Stimulated activated CD4-positive, alpha-beta T cell treated with anti-CD3 and anti-CD28 coated beads, Interleukin-15, amount 100 ng/mL, for 1 hour (primary cell): ENCODE measurements around the gene TRPM2.
"Not testable (repeated sequence)": the region's sequence is repeated elsewhere in the genome, so short reads cannot be mapped to it uniquely, and the experiment has no call there.

Source experiments
- DNase-seq, 2 donors: peaks; one replicate each; pipeline ENCODE4 v3.0.0-alpha.2; 2020; ENCODE audit warnings: low read depth in 1 of 2, low spot score in 1 of 2

The TRPM2 gene

DNA sequence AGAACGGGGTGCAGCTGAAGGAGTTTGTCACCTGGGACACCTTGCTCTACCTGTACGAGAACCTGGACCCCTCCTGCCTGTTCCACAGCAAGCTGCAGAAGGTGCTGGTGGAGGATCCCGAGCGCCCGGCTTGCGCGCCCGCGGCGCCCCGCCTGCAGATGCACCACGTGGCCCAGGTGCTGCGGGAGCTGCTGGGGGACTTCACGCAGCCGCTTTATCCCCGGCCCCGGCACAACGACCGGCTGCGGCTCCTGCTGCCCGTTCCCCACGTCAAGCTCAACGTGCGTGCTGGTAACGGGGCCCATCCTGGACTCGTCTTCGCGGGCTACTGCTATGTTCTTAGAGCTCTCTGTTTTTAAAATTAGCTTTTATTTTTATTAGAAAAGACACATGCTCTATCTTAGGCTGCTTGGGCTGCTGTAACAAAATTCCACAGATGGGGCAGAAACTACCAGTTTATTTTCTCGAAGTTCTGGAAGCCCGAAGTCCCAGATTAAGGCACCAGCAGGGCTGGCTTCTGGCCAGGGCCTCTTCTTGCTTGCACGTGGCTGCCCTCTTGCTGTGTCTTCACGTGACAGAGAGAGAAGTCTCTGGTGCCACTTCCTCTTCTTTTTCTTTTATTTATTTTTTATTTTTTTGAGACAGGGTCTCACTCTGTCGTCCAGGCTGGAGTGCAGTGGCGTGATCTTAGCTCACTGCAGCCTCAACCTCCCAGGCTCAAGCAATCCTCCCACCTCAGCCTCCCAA is 38.1 kb downstream of the TRPM2 start:
- DNase-seq = no peak

DNA sequence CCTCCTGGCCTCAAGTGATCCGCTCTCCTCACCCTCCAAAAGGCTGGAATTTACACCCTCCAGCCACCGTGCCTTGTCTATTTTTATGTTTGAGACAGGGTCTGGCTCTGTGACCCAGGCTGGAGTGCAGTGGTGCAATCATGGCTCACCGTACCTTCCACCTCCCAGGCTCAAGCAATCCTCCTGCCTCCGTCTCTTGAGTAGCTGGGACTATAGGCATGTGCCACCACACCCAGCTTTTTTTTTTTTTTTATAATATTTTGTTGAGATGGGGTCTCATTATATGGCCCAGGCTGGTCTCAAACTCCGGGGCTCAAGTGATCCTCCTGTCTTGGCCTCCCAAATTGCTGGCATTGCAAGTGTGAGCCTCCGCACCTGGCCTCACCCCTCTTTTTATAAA is 38.8 kb downstream of the TRPM2 start:
- DNase-seq = no peak

DNA sequence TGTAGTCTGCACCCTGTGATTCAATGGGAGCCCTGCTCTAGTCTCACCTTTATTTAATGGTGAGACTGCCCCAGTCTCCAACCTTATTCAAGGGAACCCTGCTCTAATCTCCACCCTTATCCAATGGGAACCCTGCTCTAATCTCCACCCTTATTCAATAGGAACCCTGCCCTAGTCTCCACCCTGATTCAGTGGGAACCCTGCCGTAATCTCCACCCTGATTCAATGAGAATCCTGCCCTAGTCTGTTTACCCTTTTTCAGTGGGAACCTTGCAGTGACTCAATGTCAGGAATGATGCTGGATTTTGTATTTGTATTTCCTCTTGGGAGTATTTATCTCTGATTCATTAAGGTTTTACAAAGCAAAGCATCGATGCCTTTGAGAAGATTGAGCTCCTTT is 39.5 kb downstream of the TRPM2 start:
- no peak for DNase-seq

DNA sequence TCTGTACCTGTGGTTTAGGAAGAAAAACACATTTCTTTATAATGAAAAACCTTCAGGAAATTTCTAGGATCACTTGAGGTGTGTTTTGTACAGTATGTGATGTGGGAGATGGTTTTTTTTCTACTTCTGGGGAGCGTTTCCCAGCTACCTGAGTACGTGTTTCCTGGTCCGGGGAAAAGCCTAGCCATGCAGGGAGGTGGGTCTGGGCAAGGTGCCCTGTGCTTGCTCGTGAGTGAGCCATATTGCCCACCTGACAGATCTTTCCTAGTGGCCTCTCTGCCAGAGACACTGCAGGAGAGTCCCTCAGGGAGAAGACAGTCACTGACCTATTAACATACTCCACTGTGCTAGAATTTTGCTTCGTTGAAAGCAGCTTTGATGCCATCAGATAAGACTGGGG is 41.3 kb downstream of the TRPM2 start:
- no peak for DNase-seq

DNA sequence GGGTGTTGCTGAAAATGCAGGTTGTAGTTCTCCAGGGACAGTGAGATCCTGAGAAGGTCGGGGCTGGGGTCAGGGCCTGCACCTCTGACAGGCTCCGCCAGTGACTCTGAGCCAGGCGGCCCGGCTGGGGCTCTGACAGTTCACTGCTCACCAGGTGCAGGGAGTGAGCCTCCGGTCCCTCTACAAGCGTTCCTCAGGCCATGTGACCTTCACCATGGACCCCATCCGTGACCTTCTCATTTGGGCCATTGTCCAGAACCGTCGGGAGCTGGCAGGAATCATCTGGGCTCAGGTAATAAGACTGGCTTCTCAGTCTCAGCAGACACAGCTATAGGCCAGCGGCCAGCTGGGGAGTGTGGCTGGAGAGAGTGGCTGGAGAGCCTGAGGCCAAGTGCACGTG is 41.8 kb downstream of the TRPM2 start:
- no peak for DNase-seq

DNA sequence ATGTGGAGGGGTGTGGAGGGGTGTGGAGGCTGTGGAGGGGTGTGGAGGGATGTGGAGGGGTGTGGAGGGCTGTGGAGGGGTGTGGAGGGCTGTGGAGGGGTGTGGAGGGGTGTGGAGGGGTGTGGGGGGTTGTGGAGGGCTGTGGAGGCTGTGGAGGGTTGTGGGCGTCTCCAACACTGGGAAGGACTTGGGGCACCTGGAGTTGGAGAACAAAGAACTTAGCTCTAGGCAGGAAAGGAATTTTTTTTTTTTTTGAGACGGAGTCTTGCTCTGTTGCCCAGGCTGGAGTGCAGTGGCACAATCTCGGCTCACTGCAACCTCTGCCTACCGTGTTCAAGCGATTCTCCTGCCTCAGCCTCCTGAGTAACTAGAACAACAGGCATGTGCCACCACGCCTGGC is 43.4 kb downstream of the TRPM2 start:
- not testable (repeated sequence) for DNase-seq

DNA sequence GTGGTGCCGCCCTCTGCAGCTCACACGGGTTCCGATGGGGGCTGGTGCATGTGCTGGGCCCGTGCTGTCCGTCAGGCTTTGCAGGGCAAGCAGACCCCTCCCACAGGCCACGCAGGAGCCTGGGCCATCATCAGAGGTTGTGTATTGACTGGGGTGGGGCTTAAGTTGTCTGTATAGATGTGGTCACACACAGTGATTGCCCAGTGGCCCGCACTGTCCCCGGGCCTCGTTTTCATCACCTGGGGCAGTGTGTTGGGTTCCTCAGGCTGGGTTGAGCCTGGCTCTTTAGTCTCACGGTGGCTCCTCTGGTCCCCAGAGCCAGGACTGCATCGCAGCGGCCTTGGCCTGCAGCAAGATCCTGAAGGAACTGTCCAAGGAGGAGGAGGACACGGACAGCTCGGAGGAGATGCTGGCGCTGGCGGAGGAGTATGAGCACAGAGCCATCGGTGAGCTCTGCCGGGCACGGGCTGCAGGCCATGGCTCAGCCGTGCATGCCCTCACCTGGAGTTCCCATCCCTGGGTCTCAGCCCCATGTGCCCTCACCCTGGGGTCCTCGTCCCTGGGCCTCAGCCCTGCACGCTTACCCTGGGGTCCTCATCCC is 44.1 kb downstream of the TRPM2 start:
- no peak for DNase-seq

DNA sequence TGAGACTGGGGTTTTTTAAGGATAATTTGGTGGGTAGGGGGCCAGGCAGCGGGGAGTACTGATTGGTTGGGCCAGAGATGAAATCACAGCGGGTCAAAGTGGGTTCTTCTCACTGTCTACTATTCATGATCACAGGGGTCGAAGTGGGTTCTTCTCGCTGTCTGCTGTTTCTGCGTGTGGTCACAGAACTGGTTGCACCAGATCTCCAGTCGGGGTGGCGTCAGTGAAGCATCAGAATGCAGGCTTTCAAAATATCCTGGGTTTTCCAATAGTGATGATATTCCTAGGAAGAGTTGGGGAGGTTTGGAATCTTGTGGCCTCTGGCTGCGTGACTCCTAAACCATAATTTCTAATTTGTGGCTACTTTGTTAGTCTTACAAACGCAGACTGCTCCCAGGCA is 45.1 kb downstream of the TRPM2 start:
- DNase-seq = no peak

DNA sequence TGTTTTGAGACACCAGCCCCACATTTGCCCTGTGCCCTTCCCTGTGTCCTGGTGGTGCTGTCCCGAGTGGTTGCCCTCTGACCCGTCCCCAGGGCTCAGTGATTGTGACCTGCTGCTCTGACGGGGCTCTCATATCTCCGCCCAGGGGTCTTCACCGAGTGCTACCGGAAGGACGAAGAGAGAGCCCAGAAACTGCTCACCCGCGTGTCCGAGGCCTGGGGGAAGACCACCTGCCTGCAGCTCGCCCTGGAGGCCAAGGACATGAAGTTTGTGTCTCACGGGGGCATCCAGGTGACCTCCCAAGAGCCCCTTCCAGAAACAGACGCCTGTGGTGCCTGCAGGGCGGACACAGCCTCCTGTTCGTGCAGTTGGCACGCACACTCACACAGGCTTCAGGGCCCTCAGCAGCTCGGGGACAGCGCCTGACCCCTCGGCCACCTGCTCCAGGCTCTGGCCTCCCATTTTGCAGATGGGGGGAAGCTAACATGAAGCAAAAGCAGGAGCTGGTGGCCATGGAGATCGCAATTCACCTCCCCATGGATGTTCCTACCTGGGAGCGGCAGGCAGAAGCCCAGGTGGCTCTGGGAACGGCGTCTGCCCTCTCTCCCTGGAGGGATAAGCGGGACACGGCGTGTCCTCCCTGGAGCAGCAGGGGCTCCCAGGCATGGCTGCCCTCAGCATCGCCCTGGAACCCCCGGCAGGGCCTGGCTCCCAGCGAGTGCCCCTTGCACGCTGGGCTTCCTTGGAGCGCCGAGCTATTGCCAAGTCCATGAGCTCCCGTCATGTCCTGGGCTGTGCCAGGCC is 45.9 kb downstream of the TRPM2 start:
- DNase-seq = no peak

DNA sequence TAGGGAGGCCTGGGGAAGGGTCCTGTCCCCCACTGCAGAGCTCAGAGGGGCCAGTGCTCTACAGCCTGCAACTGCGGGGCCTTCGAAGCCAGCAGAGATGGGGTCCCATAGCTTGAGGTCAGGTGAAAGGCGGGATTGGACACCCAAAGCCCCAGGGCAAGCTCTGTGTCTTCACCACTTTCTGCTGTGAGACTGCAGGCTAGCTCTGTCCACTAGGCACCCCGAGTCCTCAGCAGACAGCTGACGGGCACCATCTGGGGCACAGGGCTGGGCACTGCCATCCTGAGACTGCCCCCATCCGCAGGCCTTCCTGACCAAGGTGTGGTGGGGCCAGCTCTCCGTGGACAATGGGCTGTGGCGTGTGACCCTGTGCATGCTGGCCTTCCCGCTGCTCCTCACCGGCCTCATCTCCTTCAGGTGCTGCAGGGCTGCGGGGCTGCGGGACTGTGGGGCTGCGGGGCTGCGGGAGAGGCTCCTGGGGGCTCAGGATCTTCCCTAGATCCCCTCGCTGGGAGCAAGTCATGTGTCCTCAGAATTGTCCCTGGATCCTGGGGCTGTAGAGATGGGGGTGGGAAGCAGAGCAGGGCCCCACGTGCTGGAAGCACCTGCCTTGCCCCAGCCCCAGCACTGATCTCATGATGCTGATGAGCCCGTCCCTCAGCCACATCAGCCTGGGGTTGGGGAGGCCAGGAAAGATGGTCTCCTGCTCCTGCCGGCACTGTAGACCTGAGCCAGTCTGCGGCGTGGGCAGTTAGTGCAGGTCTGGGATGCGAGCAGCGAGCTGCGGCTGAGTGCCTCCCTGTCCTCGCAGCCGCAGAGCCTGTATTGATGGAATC is 46.8 kb downstream of the TRPM2 start:
- DNase-seq = no peak

DNA sequence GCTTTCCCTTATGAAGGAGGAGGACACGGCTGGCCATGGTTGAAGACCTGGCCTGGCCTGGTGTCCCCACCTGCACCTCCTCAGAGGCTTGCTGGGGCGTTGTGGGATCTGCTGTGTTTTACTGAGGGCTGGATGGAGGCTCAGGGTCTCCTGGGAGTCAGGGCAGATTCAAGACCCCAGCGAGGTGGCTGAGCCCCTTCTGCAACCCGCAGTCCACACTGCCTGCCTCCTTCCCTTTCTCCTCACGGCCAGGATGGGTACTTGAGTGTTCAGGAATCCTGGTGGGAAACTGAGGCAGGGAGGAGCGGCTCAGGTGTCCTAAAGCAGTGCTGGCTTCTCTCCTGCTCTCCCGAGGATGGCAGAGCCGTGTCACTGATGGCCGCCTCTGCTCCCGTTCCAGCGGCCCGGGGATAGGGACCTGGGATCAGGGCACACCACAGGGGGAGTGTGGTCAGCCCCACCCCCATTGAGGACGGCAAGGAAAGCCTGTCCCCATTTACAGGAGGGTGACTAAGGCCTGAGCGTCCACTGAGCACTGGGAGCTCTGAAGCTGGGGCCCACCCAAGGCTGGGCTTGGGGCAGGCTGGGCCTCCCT is 47.5 kb downstream of the TRPM2 start:
- DNase-seq = no peak

DNA sequence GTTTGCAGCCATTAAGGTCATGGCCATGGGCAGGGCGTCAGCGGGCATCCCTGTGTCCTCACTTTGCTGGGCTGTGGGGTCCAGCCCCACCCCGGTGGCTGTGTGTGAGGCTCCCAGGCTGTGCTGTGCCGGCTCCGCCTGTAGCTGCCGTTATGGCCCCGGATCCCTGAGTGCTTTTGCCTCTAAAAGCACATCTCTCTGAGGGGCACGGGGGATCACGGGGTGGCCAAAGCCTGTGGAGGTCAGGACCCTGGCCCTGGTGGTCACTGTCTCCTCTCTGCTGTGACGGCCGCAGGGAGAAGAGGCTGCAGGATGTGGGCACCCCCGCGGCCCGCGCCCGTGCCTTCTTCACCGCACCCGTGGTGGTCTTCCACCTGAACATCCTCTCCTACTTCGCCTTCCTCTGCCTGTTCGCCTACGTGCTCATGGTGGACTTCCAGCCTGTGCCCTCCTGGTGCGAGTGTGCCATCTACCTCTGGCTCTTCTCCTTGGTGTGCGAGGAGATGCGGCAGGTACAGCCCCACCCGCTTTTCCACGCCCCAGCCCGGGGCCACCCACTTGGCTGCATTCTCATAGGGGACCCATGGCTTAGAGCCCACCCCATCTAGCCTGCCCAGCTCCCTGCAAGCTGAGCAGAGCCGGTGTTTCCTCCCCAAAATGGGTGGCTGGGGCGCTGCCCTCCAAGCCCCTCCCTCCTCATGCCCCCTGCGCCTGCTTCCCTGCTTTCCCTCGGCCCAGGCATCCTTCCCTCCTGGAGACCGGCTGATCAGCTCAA is 48.2 kb downstream of the TRPM2 start:
- DNase-seq = no peak

DNA sequence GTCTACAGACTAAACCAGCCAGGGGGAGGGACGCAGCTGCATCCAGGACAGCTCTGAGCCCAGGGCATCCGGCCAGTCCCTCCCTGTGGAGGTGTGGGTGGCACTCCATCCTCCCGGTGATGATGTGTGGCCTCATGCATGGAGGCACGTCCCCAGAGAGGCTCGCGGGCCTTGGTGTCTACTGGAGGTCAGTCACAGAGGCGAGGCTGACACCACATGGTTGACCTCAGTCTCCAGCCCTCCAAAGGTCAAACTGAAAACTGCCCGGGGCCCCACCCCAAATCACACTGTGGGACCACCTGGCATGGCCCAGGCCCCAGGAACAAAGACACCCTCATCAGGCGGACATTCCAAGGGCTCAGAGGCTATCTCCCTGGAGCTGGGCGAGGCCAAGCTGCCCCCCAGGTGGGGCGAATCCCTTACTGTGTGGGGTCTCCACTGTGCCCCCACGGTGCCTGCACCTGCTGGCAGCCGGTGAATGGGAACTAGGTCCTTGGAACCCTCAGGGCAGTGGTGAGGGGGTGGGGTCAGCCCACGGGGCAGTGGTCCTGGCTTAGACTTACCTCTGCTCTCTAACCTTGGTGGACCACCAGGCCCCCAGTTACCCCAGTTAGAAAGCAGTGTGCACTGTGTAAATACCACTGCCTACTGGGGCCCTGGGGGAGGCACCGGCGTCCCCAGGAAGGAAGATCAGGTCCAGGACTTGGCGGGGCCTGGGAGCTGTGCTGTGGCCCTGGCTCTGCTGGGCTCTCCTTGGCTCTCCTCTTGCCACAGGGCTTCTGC is 49.1 kb downstream of the TRPM2 start:
- DNase-seq = no peak

DNA sequence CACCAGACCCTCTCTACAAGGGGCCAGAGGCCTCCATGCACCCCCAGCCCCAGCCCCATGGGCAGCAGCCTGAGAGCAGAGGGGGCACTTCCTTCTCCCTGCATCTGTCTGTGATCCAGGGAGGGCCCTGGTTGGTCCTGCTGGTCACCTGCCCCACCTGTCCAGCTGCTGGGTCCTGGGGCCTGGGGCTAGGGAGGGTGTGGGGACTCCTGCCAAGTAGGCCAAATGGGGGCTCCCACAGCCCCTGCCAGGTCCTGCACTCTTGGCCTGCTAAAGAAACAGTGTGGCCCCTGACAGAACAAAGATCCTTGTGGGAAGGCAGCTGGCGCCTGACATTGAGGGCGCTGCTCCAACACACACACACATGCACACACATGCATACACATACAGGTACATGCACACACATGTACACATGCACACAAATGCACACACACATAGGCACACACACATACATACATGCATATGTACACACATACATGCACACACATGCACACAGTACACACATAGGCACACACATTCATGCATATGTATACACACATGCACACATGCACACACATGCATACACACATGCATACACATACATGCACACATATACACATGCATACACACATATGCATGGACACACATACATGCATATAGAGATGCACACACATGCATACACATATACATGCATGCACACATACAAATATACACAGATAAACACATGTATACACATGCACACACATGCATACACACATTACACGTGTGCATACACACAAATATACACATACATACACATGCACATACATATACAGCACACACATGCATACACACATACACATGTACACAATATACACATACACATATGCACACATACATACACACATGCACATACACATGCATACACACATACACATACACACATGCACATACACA is 49.9 kb downstream of the TRPM2 start:
- no peak for DNase-seq

DNA sequence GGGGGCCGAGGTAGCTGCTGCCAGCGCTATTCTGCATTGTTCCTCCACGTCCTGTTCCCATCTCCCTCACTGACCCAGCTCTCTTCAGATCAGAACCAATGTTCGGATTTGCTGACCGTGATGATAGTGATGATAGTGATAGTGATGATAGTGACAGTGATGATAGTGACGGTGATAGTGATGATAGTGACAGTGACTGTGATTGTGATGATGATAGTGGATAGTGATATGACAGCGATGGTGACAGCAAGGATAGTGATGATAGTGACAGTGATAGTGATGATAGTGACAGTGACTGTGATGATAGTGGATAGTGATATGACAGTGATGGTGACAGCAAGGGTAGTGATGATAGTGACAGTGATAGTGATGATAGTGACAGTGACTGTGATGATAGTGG is 51.1 kb downstream of the TRPM2 start:
- DNase-seq = not testable (repeated sequence)

DNA sequence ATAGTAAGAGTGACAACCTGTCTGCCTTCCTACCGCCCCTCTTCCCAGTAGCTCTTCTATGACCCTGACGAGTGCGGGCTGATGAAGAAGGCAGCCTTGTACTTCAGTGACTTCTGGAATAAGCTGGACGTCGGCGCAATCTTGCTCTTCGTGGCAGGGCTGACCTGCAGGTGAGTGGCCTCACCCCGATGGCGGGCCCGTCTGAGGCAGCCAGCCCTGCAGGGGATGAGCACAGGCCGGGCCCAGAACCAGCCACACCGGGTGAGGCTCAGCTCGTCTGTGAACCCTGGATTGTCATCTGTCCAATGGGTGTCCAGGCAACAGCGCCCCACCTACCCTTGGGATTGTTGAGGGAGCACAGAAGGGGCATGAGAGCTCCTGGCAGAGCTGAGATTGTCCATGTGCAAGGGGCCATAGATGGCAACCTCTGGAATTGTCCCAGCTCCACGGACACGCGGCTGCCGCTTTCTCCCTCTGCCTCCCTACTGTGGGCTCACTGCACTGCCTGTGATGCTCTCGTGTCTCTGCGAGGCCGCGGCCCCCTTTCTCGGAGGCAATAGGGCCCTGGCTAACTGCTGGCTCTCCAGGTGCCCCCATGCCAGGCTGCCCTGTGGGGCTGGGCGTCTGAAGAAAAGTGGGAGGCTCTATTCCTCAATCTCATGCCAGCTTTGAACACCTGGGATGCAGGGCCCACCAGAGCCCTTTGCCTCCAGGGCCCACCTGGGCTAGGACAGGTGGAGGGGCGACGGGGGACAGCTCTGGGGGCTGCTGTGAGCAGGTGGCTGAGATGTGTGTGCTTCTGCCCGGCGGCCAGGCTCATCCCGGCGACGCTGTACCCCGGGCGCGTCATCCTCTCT is 51.9 kb downstream of the TRPM2 start:
- DNase-seq = no peak
